ENCODE data around the gene AVEN. TPM values are rescaled to one million over a fixed set of nuclear protein-coding genes. Genes with fewer than 3 reads are reported as not detected.
"Not testable (repeated sequence)": the region's sequence is repeated elsewhere in the genome, so short reads cannot be mapped to it uniquely, and the experiment has no call there.

Gene AVEN
- total RNA-seq, 6 experiments from 2014 or later = 8.2 to 10.2 (median 9.4) TPM

DNA sequence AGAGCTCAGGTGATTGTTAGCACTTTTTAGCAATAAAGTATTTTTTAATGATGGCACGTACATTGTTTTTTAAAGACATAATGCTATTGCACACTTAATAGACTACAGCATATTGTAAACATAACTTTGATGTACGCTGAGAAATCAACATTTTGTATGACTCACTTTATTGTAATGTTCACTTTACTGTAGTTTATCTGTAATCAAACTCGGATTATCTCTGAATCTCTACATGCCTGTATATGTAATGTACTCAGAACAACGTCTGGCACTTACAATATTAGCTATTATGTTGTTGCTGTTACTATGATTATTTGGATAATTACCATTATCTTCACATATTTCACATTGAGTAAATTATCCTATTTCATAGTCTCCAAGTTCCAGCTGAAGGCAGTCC is 208.7 kb downstream of the AVEN start:
- Histone ChIP-seq H3K9me3 (no peaks in the 10 kb centered on the region), H3K4me3 (no peak overlapping the region), H3K4me1 (no peaks in the 10 kb centered on the region), H3K36me3 (no peaks in the 10 kb centered on the region), H3K27ac (no peak overlapping the region), H3K27me3 (no peaks in the 10 kb centered on the region)
- DNase-seq (no peak), ATAC-seq (no peak)
- WGBS (ENCODE audit: insufficient coverage, low coverage, low lambda C conversion rate, missing lambda C conversion rate) = 56% methylated on average over 4 of the region's 4 CpGs
- intact Hi-C loops (cut with DNase I) = no loop called here
- TF ChIP-seq POLR2A (IDR thresholded peaks at IDR 0.05) = no peak
- TF ChIP-seq, protein P1, sequence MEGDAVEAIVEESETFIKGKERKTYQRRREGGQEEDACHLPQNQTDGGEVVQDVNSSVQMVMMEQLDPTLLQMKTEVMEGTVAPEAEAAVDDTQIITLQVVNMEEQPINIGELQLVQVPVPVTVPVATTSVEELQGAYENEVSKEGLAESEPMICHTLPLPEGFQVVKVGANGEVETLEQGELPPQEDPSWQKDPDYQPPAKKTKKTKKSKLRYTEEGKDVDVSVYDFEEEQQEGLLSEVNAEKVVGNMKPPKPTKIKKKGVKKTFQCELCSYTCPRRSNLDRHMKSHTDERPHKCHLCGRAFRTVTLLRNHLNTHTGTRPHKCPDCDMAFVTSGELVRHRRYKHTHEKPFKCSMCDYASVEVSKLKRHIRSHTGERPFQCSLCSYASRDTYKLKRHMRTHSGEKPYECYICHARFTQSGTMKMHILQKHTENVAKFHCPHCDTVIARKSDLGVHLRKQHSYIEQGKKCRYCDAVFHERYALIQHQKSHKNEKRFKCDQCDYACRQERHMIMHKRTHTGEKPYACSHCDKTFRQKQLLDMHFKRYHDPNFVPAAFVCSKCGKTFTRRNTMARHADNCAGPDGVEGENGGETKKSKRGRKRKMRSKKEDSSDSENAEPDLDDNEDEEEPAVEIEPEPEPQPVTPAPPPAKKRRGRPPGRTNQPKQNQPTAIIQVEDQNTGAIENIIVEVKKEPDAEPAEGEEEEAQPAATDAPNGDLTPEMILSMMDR (IDR thresholded peaks at IDR 0.05) = no peak

DNA sequence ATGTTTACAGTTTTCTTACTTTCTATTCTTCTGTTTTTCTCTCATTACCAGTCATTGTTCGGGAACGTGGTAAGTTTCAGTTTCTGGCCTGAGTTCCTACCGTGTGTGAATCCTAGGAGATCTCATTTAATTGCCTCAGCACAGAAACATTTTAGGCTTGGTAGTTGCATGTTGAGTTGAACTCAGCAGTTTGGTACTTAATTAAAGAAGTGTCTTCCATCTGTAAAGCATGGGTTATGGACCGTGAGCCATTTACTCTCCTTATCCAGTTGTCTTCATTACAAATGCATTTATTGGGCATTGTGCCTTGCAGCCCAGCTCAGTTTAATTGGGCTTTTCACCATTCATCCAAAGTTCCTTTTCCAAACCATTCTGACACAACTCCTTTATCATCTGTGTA is 212.8 kb downstream of the AVEN start:
- no peak for ATAC-seq
- 73% methylated on average over 4 of the region's 4 CpGs for WGBS (ENCODE audit: insufficient coverage, low coverage, low lambda C conversion rate, missing lambda C conversion rate)
- TF ChIP-seq, protein P1 (IDR thresholded peaks at IDR 0.05) = no peak
- TF ChIP-seq POLR2A (IDR thresholded peaks at IDR 0.05) = no peak

DNA sequence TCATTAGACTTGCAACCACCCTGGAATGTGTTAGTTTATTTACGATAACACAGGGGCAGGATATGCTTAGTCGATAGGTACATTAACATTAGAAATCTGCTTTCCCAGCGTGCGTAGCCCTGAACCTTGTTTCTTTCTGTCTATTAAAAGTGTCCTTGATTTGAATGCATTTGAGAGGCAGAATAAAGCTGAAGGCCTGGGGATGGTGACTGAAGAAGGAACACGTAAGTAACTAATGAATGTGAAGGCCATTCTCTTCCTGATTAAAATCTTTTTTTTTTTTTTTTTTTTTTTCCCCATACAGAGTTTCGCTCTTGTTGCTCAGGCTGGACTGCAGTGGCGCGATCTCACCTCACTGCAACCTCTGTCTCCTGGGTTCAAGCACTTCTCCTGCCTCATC is 213.6 kb downstream of the AVEN start:
- intact Hi-C loops (cut with DNase I) = no loop called here
- DNase-seq = no peak

More for the DNA sequence above, 212.8 kb downstream of the AVEN start:
- intact Hi-C loops (cut with DNase I) = no loop called here
- Histone ChIP-seq H3K27me3 (no peaks in the 10 kb centered on the region), H3K27ac (no peak overlapping the region), H3K4me1 (no peaks in the 10 kb centered on the region), H3K36me3 (no peaks in the 10 kb centered on the region), H3K4me3 (no peak overlapping the region), H3K9me3 (no peaks in the 10 kb centered on the region)
- DNase-seq = no peak

DNA sequence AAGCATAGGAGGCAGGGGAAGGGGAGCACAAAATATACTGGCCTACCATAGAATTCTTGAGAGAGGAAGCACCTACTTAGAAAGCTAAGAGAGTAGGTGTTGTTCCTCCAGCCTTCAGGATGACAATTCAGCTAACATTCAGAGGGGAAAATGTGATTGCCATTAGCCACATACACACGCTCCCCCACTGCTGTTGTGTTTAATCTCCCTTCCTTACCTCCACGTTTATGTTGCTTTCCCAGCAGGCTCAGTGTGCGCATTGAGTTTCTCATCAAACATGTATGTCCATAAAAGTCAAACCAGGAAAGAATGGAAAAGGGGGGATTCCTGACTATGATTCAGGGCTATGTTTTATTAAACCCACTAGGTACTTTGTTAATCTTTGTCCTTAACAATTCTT is 215.9 kb downstream of the AVEN start:
- 61% methylated on average over 3 of the region's 3 CpGs for WGBS (ENCODE audit: insufficient coverage, low coverage, low lambda C conversion rate, missing lambda C conversion rate)
- H3K27me3 ChIP-seq = no peaks in the 10 kb centered on the region
- no peak overlapping the region for H3K4me3 ChIP-seq
- no peaks in the 10 kb centered on the region for H3K9me3 ChIP-seq
- H3K27ac ChIP-seq = no peak overlapping the region
- H3K4me1 ChIP-seq = no peaks in the 10 kb centered on the region
- ATAC-seq (no peak), DNase-seq (no peak)
- no peaks in the 10 kb centered on the region for H3K36me3 ChIP-seq
- no peak for TF ChIP-seq POLR2A (IDR thresholded peaks at IDR 0.05)
- TF ChIP-seq, protein P1 (IDR thresholded peaks at IDR 0.05) = no peak
- intact Hi-C loops (cut with DNase I) = no loop called here

More for the DNA sequence above, 213.6 kb downstream of the AVEN start:
- H3K27ac ChIP-seq = no peak overlapping the region
- no peak for ATAC-seq
- no peak for TF ChIP-seq POLR2A (IDR thresholded peaks at IDR 0.05)
- TF ChIP-seq, protein P1 (IDR thresholded peaks at IDR 0.05) = no peak
- WGBS (ENCODE audit: insufficient coverage, low coverage, low lambda C conversion rate, missing lambda C conversion rate) = 85% methylated on average over 7 of the region's 8 CpGs
- no peaks in the 10 kb centered on the region for H3K9me3 ChIP-seq
- H3K4me3 ChIP-seq = no peak overlapping the region
- no peaks in the 10 kb centered on the region for H3K4me1 ChIP-seq
- H3K27me3 ChIP-seq = no peaks in the 10 kb centered on the region
- no peaks in the 10 kb centered on the region for H3K36me3 ChIP-seq

DNA sequence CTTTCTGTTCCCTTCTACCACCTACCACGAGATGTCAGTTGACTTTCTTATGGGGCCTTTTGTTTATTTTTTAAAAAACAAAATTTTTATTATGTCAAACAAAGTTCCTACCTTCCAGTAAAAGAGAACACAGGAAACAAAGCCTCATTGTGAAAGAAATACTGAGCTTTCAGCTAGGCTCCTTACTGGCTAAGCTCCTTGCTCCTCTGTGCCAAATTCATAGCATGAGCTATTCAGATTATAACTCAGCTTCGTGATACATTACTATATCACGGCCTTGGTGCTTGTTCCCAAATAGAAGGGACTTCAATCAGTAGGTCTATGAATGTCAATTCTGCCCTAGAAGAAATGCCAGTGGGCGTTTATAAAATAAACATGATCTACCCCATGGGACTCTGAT is 216.5 kb downstream of the AVEN start:
- TF ChIP-seq POLR2A (IDR thresholded peaks at IDR 0.05) = no peak
- TF ChIP-seq, protein P1 (IDR thresholded peaks at IDR 0.05) = no peak
- ATAC-seq (no peak), DNase-seq (no peak)
- Histone ChIP-seq H3K4me3 (no peak overlapping the region), H3K27ac (no peak overlapping the region), H3K4me1 (no peaks in the 10 kb centered on the region), H3K36me3 (no peaks in the 10 kb centered on the region), H3K9me3 (no peaks in the 10 kb centered on the region), H3K27me3 (no peaks in the 10 kb centered on the region)
- 61% methylated on average over 3 of the region's 4 CpGs for WGBS (ENCODE audit: insufficient coverage, low coverage, low lambda C conversion rate, missing lambda C conversion rate)
- intact Hi-C loops (cut with DNase I) = no loop called here

DNA sequence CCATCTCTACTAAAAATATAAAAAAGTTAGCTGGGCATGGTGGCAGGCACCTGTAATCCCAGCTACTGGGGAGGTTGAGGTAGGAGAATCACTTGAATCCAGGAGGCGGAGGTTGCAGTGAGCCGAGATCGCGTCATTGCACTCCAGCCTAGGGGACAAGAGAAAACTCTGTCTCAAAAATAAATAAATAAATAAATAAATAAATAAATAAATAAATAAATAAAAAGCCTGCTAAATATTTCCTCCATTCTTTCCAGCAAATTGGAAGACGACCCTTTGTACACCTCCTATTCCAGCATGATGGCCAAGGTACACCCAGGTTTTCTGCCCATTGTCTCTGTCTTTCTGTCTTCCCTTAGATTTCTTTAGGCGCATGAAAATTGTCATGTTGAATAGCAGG is 219.5 kb downstream of the AVEN start:
- H3K36me3 ChIP-seq; H3K27ac ChIP-seq; H3K4me1 ChIP-seq; ATAC-seq; intact Hi-C loops (cut with DNase I); DNase-seq; H3K4me3 ChIP-seq; H3K27me3 ChIP-seq; H3K9me3 ChIP-seq: not testable (repeated sequence)
- WGBS (ENCODE audit: insufficient coverage, low coverage, low lambda C conversion rate, missing lambda C conversion rate) = 85% methylated on average over 3 of the region's 6 CpGs

Measured in right lobe of liver (tissue), 6 donors.